Naive B cell (primary cell): Measurements from ENCODE around the gene ZCCHC18. TPM values are rescaled to one million over a fixed set of nuclear protein-coding genes. Genes with fewer than 3 reads are reported as not detected.
"Not testable (repeated sequence)": the region's sequence is repeated elsewhere in the genome, so short reads cannot be mapped to it uniquely, and the experiment has no call there.

ENCODE experiments used
- ATAC-seq, 2 donors: fragments of 150-1000 bp; cut with Tn5 transposase; 2 replicates each; pipeline ENCODE4 v1.10.0; 2021; ENCODE audit warnings: low read depth in 2 of 2, mild to moderate bottlenecking in 2 of 2, moderate library complexity in 2 of 2
- DNase-seq: peaks from one replicate; pipeline ENCODE4 v3.0.0; 2022
- H3K27ac Mint-ChIP-seq, 6 donors: one replicate each; pipeline ENCODE4 v1.8.0; 2020 to 2022; ENCODE audit warnings: mild to moderate bottlenecking in 6 of 6, mixed read lengths in 6 of 6, moderate library complexity in 5 of 6, inconsistent platforms in 2 of 6
- H3K27me3 Mint-ChIP-seq, 3 donors: one replicate each; pipeline ENCODE4 v1.8.0; 2021 to 2022; ENCODE audit warnings: mixed read lengths in 3 of 3, mild to moderate bottlenecking in 1 of 3
- H3K36me3 Mint-ChIP-seq, 2 donors: one replicate each; pipeline ENCODE4 v1.8.0; 2020 to 2022; ENCODE audit warnings: mixed read lengths in 2 of 2, inconsistent platforms in 1 of 2, mild to moderate bottlenecking in 1 of 2
- H3K4me1 Mint-ChIP-seq, 3 donors: one replicate each; pipeline ENCODE4 v1.8.0; 2020 to 2022; ENCODE audit warnings: mixed read lengths in 3 of 3, inconsistent platforms in 1 of 3, mild to moderate bottlenecking in 1 of 3, moderate library complexity in 1 of 3
- H3K4me3 Mint-ChIP-seq, 8 donors: one replicate each; pipeline ENCODE4 v1.8.0; 2020 to 2022; ENCODE audit warnings: mild to moderate bottlenecking in 8 of 8, mixed read lengths in 8 of 8, moderate library complexity in 8 of 8, inconsistent platforms in 2 of 8
- H3K9me3 Mint-ChIP-seq, 7 donors: one replicate each; pipeline ENCODE4 v1.8.0; 2020 to 2022; ENCODE audit warnings: mixed read lengths in 7 of 7, mild to moderate bottlenecking in 5 of 7, inconsistent platforms in 2 of 7, moderate library complexity in 1 of 7
- polyA plus RNA-seq, 6 donors: library from polyadenylated mRNA; unstranded; fragments of 300-500 nt; fragmentation: Illumina TruSeq; gene quantifications; one replicate each; pipeline ENCODE4 v1.2.3, GENCODE V29; 2021; ENCODE audit warnings: low read depth in 6 of 6

The ZCCHC18 gene
- 10 to 100 TPM; 14.1 to 30.6 (median 23.5) TPM for polyA plus RNA-seq

- peak within 1 kb of the TSS; percentile 53 to 93 (median 78) for H3K27ac Mint-ChIP-seq
- DNase-seq (peak; percentile 48), ATAC-seq (peak; percentile 62 to 65)
- peaks cover 0 to 11% (median 0%) of the 10 kb centered on the region in 3 donors for H3K27me3 Mint-ChIP-seq
- peaks cover 0 to 4% (median 0%) of the 10 kb centered on the region in 7 donors for H3K9me3 Mint-ChIP-seq
- H3K4me3 Mint-ChIP-seq: peak within 1 kb of the TSS; percentile 90 to 98 (median 95)
- no peaks in the 10 kb centered on the region for H3K36me3 Mint-ChIP-seq
- peaks cover 32 to 43% (median 34%) of the 10 kb centered on the region in 3 donors for H3K4me1 Mint-ChIP-seq
These were observed at the start of gene ZCCHC18 for GRCh38 chrX:104112326-104112951. Gene ZCCHC18 (plus strand): TSS chrX:104112523. CDS start chrX:104114112, 1,589 bp downstream.

- H3K9me3 Mint-ChIP-seq, H3K4me3 Mint-ChIP-seq, H3K36me3 Mint-ChIP-seq, H3K4me1 Mint-ChIP-seq, ATAC-seq, H3K27ac Mint-ChIP-seq, H3K27me3 Mint-ChIP-seq, DNase-seq: not testable (repeated sequence)
These were observed 49.7 kb upstream of the ZCCHC18 start for GRCh38 chrX:104062636-104063035.

- not testable (repeated sequence) for H3K4me1 Mint-ChIP-seq, H3K27ac Mint-ChIP-seq, H3K9me3 Mint-ChIP-seq
These were observed 36.4 kb upstream of the ZCCHC18 start, which contains the start of gene TMSB15C for GRCh38 chrX:104075778-104076445. Gene TMSB15C (minus strand): TSS chrX:104076236.

GRCh38 chrX:104077854-104078253 lies 34.5 kb upstream of the ZCCHC18 start:
- H3K36me3 Mint-ChIP-seq, DNase-seq, H3K4me3 Mint-ChIP-seq, H3K27ac Mint-ChIP-seq, ATAC-seq, H3K9me3 Mint-ChIP-seq, H3K4me1 Mint-ChIP-seq, H3K27me3 Mint-ChIP-seq: not testable (repeated sequence)

More at GRCh38 chrX:104075778-104076445, 36.4 kb upstream of the ZCCHC18 start, which contains the start of gene TMSB15C:
- H3K4me3 Mint-ChIP-seq, H3K36me3 Mint-ChIP-seq, DNase-seq, H3K27me3 Mint-ChIP-seq: not testable (repeated sequence)
- ATAC-seq: peak; percentile 98 to 99

GRCh38 chrX:104084063-104084462 lies 28.3 kb upstream of the ZCCHC18 start:
- no peak overlapping the region for H3K27ac Mint-ChIP-seq
- no peaks in the 10 kb centered on the region for H3K4me1 Mint-ChIP-seq
- no peak overlapping the region for H3K4me3 Mint-ChIP-seq
- no peaks in the 10 kb centered on the region for H3K36me3 Mint-ChIP-seq
- peaks cover 0 to 3% (median 0%) of the 10 kb centered on the region in 7 donors for H3K9me3 Mint-ChIP-seq
- peaks cover 8 to 12% (median 11%) of the 10 kb centered on the region in 3 donors for H3K27me3 Mint-ChIP-seq
- no peak for DNase-seq
- ATAC-seq: no peak

- ATAC-seq: no peak
- H3K36me3 Mint-ChIP-seq: no peaks in the 10 kb centered on the region
- DNase-seq: no peak
These were observed 27.6 kb upstream of the ZCCHC18 start for GRCh38 chrX:104084534-104085277.

GRCh38 chrX:104085477-104085876 lies 26.8 kb upstream of the ZCCHC18 start:
- Mint-ChIP-seq H3K4me1 (no peaks in the 10 kb centered on the region), H3K36me3 (no peaks in the 10 kb centered on the region), H3K27me3 (peaks cover 8 to 12% (median 11%) of the 10 kb centered on the region in 3 donors), H3K4me3 (no peak overlapping the region), H3K9me3 (peaks cover 0 to 3% (median 0%) of the 10 kb centered on the region in 7 donors), H3K27ac (no peak overlapping the region)
- ATAC-seq: no peak
- no peak for DNase-seq

More at GRCh38 chrX:104084534-104085277, 27.6 kb upstream of the ZCCHC18 start:
- H3K9me3 Mint-ChIP-seq: peaks cover 0 to 3% (median 0%) of the 10 kb centered on the region in 7 donors
- no peak overlapping the region for H3K4me3 Mint-ChIP-seq
- no peaks in the 10 kb centered on the region for H3K4me1 Mint-ChIP-seq
- H3K27me3 Mint-ChIP-seq: peaks cover 8 to 12% (median 11%) of the 10 kb centered on the region in 3 donors
- peak overlapping the region in 1 of 6 donors; percentile 16 for H3K27ac Mint-ChIP-seq

- Mint-ChIP-seq H3K27me3 (peaks cover 8 to 12% (median 11%) of the 10 kb centered on the region in 3 donors), H3K4me3 (no peak overlapping the region), H3K9me3 (peaks cover 0 to 3% (median 0%) of the 10 kb centered on the region in 7 donors), H3K36me3 (no peaks in the 10 kb centered on the region), H3K4me1 (no peaks in the 10 kb centered on the region), H3K27ac (no peak overlapping the region)
- no peak for DNase-seq
- ATAC-seq: no peak
These were observed 26.4 kb upstream of the ZCCHC18 start for GRCh38 chrX:104085919-104086318.

GRCh38 chrX:104098151-104098808 lies 14.0 kb upstream of the ZCCHC18 start:
- Mint-ChIP-seq H3K4me3 (no peak overlapping the region), H3K9me3 (no peaks in the 10 kb centered on the region), H3K27me3 (no peaks in the 10 kb centered on the region), H3K36me3 (no peaks in the 10 kb centered on the region), H3K27ac (no peak overlapping the region), H3K4me1 (peaks cover 0 to 5% (median 4%) of the 10 kb centered on the region in 3 donors)
- peak; percentile 53 for DNase-seq
- ATAC-seq: peak; percentile 55 to 74

- Mint-ChIP-seq H3K4me1 (peaks cover 0 to 5% (median 4%) of the 10 kb centered on the region in 3 donors), H3K27me3 (no peaks in the 10 kb centered on the region), H3K27ac (peak overlapping the region in 1 of 6 donors; percentile 62), H3K36me3 (no peaks in the 10 kb centered on the region), H3K9me3 (no peaks in the 10 kb centered on the region), H3K4me3 (peak overlapping the region in 1 of 8 donors; percentile 31)
- DNase-seq (no peak), ATAC-seq (peak in 1 of 2 donors; percentile 27)
These were observed 13.4 kb upstream of the ZCCHC18 start for GRCh38 chrX:104098919-104099318.

GRCh38 chrX:104104676-104105075 lies 7.6 kb upstream of the ZCCHC18 start:
- no peak for DNase-seq
- no peaks in the 10 kb centered on the region for H3K9me3 Mint-ChIP-seq
- no peak for ATAC-seq
- peaks cover 3 to 12% (median 6%) of the 10 kb centered on the region in 3 donors for H3K4me1 Mint-ChIP-seq
- H3K27me3 Mint-ChIP-seq: no peaks in the 10 kb centered on the region
- peak overlapping the region in 1 of 6 donors; percentile 70 for H3K27ac Mint-ChIP-seq
- no peak overlapping the region for H3K4me3 Mint-ChIP-seq
- no peaks in the 10 kb centered on the region for H3K36me3 Mint-ChIP-seq

GRCh38 chrX:104105330-104106262 lies 6.7 kb upstream of the ZCCHC18 start:
- Mint-ChIP-seq H3K4me3 (no peak overlapping the region), H3K27ac (peak overlapping the region in 1 of 6 donors; percentile 34), H3K9me3 (no peaks in the 10 kb centered on the region), H3K4me1 (peaks cover 10 to 17% (median 11%) of the 10 kb centered on the region in 3 donors), H3K36me3 (no peaks in the 10 kb centered on the region), H3K27me3 (no peaks in the 10 kb centered on the region)
- DNase-seq: no peak
- ATAC-seq: no peak
